ENCODE results near the gene VTI1A. TPM values are rescaled to one million over a fixed set of nuclear protein-coding genes. Genes with fewer than 3 reads are reported as not detected.
A peak's percentile ranks its signal among the peaks of the same experiment; 100 is the strongest.

VTI1A gene
- total and polyA plus RNA-seq, 2 of the 8 experiments (the other 6 are each of a cell fraction or from before 2014, with no cell fraction given): 6.0 to 20.0 TPM

DNA sequence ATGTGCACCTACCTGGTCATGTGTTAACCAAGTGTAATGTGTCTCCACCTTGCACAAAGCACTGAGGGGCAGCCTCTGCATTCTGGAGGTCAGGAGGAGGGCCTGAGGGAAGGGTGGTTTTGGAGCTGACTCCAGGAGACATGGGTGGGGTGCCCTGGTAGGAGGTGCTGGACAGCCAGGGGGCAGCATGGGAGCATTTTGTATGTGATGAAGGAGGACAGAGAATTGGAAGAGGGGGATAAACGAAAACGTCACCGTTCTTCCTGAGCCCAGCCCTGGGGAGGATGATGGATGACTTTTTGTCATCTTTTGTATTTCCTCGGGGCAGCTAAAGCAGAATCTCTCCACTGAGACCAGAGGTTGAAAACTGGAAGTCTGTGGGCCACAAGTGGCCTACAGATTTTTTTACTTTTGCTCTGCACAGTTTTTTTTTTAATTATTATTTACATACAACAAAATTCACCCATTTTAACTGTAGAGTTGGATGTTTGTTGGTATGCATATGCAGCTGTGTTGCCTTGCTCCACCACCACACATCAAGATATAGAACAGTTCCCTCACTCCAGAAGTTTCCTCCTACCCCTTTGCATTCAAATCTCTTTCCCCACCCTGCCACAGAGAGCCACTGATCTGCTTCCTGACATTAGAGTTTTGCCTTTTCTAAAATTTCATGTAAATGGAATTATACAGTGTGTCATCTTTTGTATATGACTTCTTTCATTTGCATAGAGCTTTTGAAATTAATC is 242.5 kb downstream of the VTI1A start:
- Histone ChIP-seq H3K36me3 (ENCODE audit: control insufficient read depth in 2 of 4, insufficient read depth in 4 of 4, low read length in 3 of 4) (no peaks in the 10 kb centered on the region), H4K8ac (ENCODE audit: extremely low read depth, insufficient read depth, low read length) (no peak overlapping the region), H3K23ac (ENCODE audit: insufficient read length) (no peak overlapping the region), H3K14ac (ENCODE audit: insufficient read length) (no peak overlapping the region), H2AK5ac (ENCODE audit: low read depth, low read length) (no peak overlapping the region), H3K27me3 (replicated peaks in 1 of 4; ENCODE audit: control insufficient read depth in 3 of 4, extremely low read depth in 1 of 4, insufficient read depth in 3 of 4, low read length in 3 of 4) (no peaks in the 10 kb centered on the region), H2AFZ (ENCODE audit: low read length) (no peak overlapping the region), H3K18ac (ENCODE audit: extremely low read depth, low read length) (0 out of 2 replicates have a peak overlapping the region, but pooled peaks have one; percentile 1), H2BK5ac (ENCODE audit: low read depth, low read length) (no peak overlapping the region), H3K79me2 (ENCODE audit: control insufficient read depth in 1 of 2, insufficient read depth in 2 of 2, low read length in 2 of 2) (no peaks in the 10 kb centered on the region), H3K9ac (replicated peaks in 1 of 4; ENCODE audit: extremely low read depth in 1 of 4, low read depth in 3 of 4, low read length in 3 of 4) (no peak overlapping the region), H2BK120ac (replicated peaks; ENCODE audit: low read depth, low read length) (no peak overlapping the region), H3K79me1 (ENCODE audit: low read depth, low read length) (no peaks in the 10 kb centered on the region), H3K56ac (replicated peaks; ENCODE audit: insufficient read length, low read depth, low read length) (no peak overlapping the region), H3K4me3 (ENCODE audit: extremely low read depth in 1 of 4, insufficient read depth in 2 of 4, low read depth in 3 of 4, low read length in 4 of 4) (no peak overlapping the region), H3K4ac (replicated peaks; ENCODE audit: insufficient read length, low read depth, low read length) (no peak overlapping the region), H2BK20ac (ENCODE audit: low read length) (no peak overlapping the region), H2BK15ac (ENCODE audit: low read length) (0 out of 2 replicates have a peak overlapping the region, but pooled peaks have one; percentile 62), H3K4me2 (ENCODE audit: insufficient read depth in 1 of 2, low read depth in 2 of 2, low read length in 2 of 2) (no peak overlapping the region), H2BK12ac (ENCODE audit: low read depth, low read length) (no peak overlapping the region; the same call in 1 of the 2 replicates), H3K9me3 (ENCODE audit: insufficient read depth in 2 of 2, low read depth in 1 of 2, low read length in 1 of 2) (no peaks in the 10 kb centered on the region), H4K20me1 (replicated peaks in 1 of 2; ENCODE audit: control insufficient read depth in 1 of 2, insufficient read depth in 2 of 2, low read length in 2 of 2) (no peaks in the 10 kb centered on the region), H4K5ac (ENCODE audit: insufficient read length, low read depth, low read length) (no peak overlapping the region), H3K27ac (ENCODE audit: low read depth, low read length) (no peak overlapping the region), H3K23me2 (ENCODE audit: low read depth, low read length) (no peaks in the 10 kb centered on the region), H3K4me1 (replicated peaks in 1 of 4; ENCODE audit: control insufficient read depth in 3 of 4, insufficient read depth in 4 of 4, low read length in 3 of 4) (peaks cover 0 to 6% (median under 1%) of the 10 kb centered on the region in 4 experiments; a peak in 3 of 7 replicates), H4K91ac (replicated peaks; ENCODE audit: insufficient read length, low read length) (peak overlapping the region; percentile 6)
- WGBS, 2 experiments (ENCODE audit: extremely low coverage in 1 of 2, insufficient coverage in 1 of 2, insufficient read length in 1 of 2, insufficient replicate concordance in 2 of 2, low coverage in 1 of 2, low lambda C conversion rate in 2 of 2, missing lambda C conversion rate in 1 of 2): 63% methylated on average over 4 of the region's 4 CpGs; no CpG with 5 or more reads in 1 of the 2 experiments
- ChIA-PET POLR2A (ENCODE audit: partially characterized antibody) (interaction anchor here (0.7 to 1.2 kb wide), 2 partner anchors 16 to 261 kb away, joined by 3 to 4 read pairs; partner anchors contain the start of gene TCF7L2), CTCF (ENCODE audit: partially characterized antibody) (interaction anchor here (0.6 to 2.4 kb wide), 17 partner anchors 9 to 385 kb away, joined by 3 to 11 read pairs (median 4); no protein-coding TSS in a partner anchor)
- FAIRE-seq (no peak), DNase-seq (ENCODE audit: low read depth in 1 of 2, low spot score in 2 of 2) (peak in 1 of 2 experiments; percentile 62)
- TF ChIP-seq SP1 (IDR thresholded peaks at IDR 0.05; ENCODE audit: low read depth, low read length) (no peak), RAD21 (IDR thresholded peaks at IDR 0.05 in 1 of 2, conservative IDR thresholded peaks at IDR 0.05 in 1 of 2; ENCODE audit: low read depth in 2 of 2, low read length in 2 of 2) (peak; percentile 81), KDM4A (IDR thresholded peaks at IDR 0.05; ENCODE audit: low read depth, low read length, severe bottlenecking) (no peak), TCF12 (IDR thresholded peaks at IDR 0.05; ENCODE audit: low read depth, low read length) (no peak), SRF (IDR thresholded peaks at IDR 0.05; ENCODE audit: low read depth, low read length) (no peak), MAFK (IDR thresholded peaks at IDR 0.05; ENCODE audit: low read depth, low read length) (no peak), BACH1 (IDR thresholded peaks at IDR 0.05; ENCODE audit: low read length) (no peak)
